Smooth muscle cell (in vitro differentiated cells): ENCODE data around the gene PPP1R26. TPM values are rescaled to one million over a fixed set of nuclear protein-coding genes. Genes with fewer than 3 reads are reported as not detected.

ENCODE experiments used
- DNase-seq: peaks from one replicate; lab custom pipeline; 2025; ENCODE audit not compliant: unreplicated experiment; lab: John Stamatoyannopoulos, UW
- H2AFZ ChIP-seq: fragments of 200-600 bp; sonication (generic); 2 replicates; pipeline ENCODE4 v1.6.0; 2016; ENCODE audit warnings: antibody characterized with exemption, low read depth, mild to moderate bottlenecking
- H3F3A ChIP-seq: fragments of 200-600 bp; sonication (generic); 2 replicates; pipeline ENCODE4 v1.6.0; 2017; ENCODE audit warnings: antibody characterized with exemption, low read depth
- H3K27ac ChIP-seq: fragments of 200-600 bp; sonication (generic); 2 replicates; pipeline ENCODE4 v1.5.1; 2016; ENCODE audit warnings: low read depth, mild to moderate bottlenecking
- H3K27me3 ChIP-seq: fragments of 200-600 bp; sonication (generic); 2 replicates; pipeline ENCODE4 v1.6.1; 2016; ENCODE audit warnings: low read depth, mild to moderate bottlenecking
- H3K36me3 ChIP-seq: fragments of 200-600 bp; sonication (generic); 2 replicates; pipeline ENCODE4 v1.5.1; 2016; ENCODE audit warnings: low read depth
- H3K4me1 ChIP-seq: fragments of 200-600 bp; sonication (generic); 2 replicates; pipeline ENCODE4 v1.5.1; 2016; ENCODE audit warnings: low read depth
- H3K4me2 ChIP-seq: fragments of 200-600 bp; sonication (generic); 2 replicates; pipeline ENCODE4 v1.6.0; 2016; ENCODE audit warnings: mild to moderate bottlenecking
- H3K4me3 ChIP-seq: fragments of 200-600 bp; sonication (generic); 2 replicates; pipeline ENCODE4 v1.5.1; 2016; ENCODE audit warnings: mild to moderate bottlenecking
- H3K79me2 ChIP-seq: fragments of 200-600 bp; sonication (generic); 2 replicates; pipeline ENCODE4 v1.6.0; 2016; ENCODE audit warnings: low read depth, mild to moderate bottlenecking
- H3K9ac ChIP-seq: fragments of 200-600 bp; sonication (generic); 2 replicates; pipeline ENCODE4 v1.6.0; 2016; ENCODE audit warnings: low read depth
- H3K9me3 ChIP-seq: fragments of 200-600 bp; sonication (generic); replicated peaks from 2 replicates; pipeline ENCODE4 v1.5.1; 2016; ENCODE audit warnings: low read depth
- H4K20me1 ChIP-seq: fragments of 200-600 bp; sonication (generic); 2 replicates; pipeline ENCODE4 v1.6.0; 2016; ENCODE audit warnings: low read depth
- WGBS: methylation state at CpG from one replicate; pipeline ENCODE4 v1.1.7; 2016; ENCODE audit warnings: low lambda C conversion rate; 5-methylcytosine and 5-hydroxymethylcytosine counted together
- polyA plus RNA-seq: library from polyadenylated mRNA; unstranded; fragments of >200 nt; fragmentation: Nextera tagmentation; extraction: Ambion mirVana; gene quantifications from 2 replicates; pipeline ENCODE4 v1.2.1, GENCODE V29; 2016
- total RNA-seq: library from RNA; depleted of rRNA; stranded (reverse); fragments of >200 nt; gene quantifications from 2 replicates; pipeline ENCODE4 v1.2.3, GENCODE V29; 2014
- TF ChIP-seq, protein P1 (sequence below): fragments of 200-600 bp; sonication (generic); IDR thresholded peaks from 2 replicates; pipeline ENCODE4 v1.5.1; 2017; ENCODE audit warnings: borderline replicate concordance, mild to moderate bottlenecking, antibody characterized with exemption; ENCODE audit not compliant: insufficient read depth, poor library complexity, severe bottlenecking

The PPP1R26 gene
- total and polyA plus RNA-seq, 2 experiments from 2014 or later, result 7.7 to 8.1 TPM

DNA sequence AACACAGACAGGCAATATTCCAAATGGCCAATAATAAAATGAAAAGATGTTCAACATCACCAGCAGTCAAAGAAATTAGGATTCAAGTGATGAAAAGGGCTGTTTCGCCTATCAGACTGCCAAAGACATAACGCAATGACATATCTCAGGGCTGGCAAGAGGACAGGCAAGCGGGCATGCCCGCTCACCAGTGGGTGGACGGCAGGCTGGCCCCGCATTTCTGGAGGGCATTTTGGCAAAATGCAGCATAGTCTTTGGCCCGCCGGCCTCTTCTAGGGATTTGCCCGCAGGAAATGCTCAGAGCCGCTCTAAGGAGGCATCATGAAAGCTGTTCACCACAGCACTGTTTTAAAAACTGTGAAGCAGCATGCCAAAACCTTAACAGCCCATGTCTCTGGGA lies 1.4 kb upstream of the PPP1R26 start:
- no peaks in the 10 kb centered on the region for H3K36me3 ChIP-seq
- no peak overlapping the region for H3K4me2 ChIP-seq
- H3K9me3 ChIP-seq, result no peaks in the 10 kb centered on the region
- H2AFZ ChIP-seq, result no peak overlapping the region
- H3K79me2 ChIP-seq, result no peaks in the 10 kb centered on the region
- peaks cover 21% of the 10 kb centered on the region for H4K20me1 ChIP-seq
- no peaks in the 10 kb centered on the region for H3F3A ChIP-seq
- no peak overlapping the region for H3K27ac ChIP-seq
- H3K4me3 ChIP-seq, result no peak overlapping the region
- DNase-seq, result no peak
- WGBS, result 91% methylated on average over 10 of the region's 10 CpGs
- no peaks in the 10 kb centered on the region for H3K27me3 ChIP-seq
- no peak overlapping the region for H3K9ac ChIP-seq
- peaks cover 10% of the 10 kb centered on the region for H3K4me1 ChIP-seq
- TF ChIP-seq, protein P1, sequence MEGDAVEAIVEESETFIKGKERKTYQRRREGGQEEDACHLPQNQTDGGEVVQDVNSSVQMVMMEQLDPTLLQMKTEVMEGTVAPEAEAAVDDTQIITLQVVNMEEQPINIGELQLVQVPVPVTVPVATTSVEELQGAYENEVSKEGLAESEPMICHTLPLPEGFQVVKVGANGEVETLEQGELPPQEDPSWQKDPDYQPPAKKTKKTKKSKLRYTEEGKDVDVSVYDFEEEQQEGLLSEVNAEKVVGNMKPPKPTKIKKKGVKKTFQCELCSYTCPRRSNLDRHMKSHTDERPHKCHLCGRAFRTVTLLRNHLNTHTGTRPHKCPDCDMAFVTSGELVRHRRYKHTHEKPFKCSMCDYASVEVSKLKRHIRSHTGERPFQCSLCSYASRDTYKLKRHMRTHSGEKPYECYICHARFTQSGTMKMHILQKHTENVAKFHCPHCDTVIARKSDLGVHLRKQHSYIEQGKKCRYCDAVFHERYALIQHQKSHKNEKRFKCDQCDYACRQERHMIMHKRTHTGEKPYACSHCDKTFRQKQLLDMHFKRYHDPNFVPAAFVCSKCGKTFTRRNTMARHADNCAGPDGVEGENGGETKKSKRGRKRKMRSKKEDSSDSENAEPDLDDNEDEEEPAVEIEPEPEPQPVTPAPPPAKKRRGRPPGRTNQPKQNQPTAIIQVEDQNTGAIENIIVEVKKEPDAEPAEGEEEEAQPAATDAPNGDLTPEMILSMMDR, result no peak

DNA sequence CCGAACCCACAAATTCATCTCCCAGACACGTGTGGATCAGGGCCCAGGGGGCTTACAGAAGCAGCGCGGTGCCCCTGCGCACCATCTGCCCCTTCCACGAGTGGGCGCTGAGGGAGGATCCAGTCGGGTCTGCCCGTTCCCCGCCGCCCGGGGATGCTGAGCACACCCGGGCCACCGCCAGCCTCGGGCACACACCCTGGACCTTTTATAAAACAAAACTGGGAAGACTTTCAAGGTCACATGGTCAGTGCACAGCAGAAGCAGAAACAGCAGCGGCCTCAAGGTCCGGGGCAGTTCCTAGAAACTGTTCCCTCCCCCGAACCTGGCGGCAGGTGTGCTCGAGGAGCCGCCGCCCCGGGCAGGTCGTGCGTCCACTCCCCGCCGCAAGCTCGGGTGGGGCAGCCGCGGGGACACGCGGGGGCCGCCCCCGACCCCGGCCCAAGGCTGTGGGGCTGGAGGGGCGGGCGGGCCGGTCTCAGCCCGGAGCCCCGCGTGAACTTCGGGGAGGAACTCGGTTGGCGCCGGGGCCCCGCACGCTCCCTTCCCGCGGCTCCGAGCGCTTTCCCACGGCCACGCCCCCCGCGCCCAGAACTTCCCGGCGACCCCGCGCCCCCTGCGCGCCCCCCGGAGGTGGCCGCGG lies 633 bp upstream of the PPP1R26 start:
- WGBS, result 15% methylated on average over 19 of the region's 64 CpGs
- TF ChIP-seq, protein P1, result peak; percentile 13
- peaks cover 10% of the 10 kb centered on the region for H3K4me1 ChIP-seq
- peak overlapping the region; percentile 57 for H3K4me3 ChIP-seq
- no peaks in the 10 kb centered on the region for H3K36me3 ChIP-seq
- no peaks in the 10 kb centered on the region for H3K9me3 ChIP-seq
- no peak overlapping the region for H2AFZ ChIP-seq
- no peak for DNase-seq
- no peaks in the 10 kb centered on the region for H3K79me2 ChIP-seq
- no peak overlapping the region for H3K9ac ChIP-seq
- no peak overlapping the region for H3K27ac ChIP-seq
- no peaks in the 10 kb centered on the region for H3F3A ChIP-seq
- H4K20me1 ChIP-seq, result peaks cover 21% of the 10 kb centered on the region
- no peaks in the 10 kb centered on the region for H3K27me3 ChIP-seq
- peak overlapping the region; percentile 94 for H3K4me2 ChIP-seq

DNA sequence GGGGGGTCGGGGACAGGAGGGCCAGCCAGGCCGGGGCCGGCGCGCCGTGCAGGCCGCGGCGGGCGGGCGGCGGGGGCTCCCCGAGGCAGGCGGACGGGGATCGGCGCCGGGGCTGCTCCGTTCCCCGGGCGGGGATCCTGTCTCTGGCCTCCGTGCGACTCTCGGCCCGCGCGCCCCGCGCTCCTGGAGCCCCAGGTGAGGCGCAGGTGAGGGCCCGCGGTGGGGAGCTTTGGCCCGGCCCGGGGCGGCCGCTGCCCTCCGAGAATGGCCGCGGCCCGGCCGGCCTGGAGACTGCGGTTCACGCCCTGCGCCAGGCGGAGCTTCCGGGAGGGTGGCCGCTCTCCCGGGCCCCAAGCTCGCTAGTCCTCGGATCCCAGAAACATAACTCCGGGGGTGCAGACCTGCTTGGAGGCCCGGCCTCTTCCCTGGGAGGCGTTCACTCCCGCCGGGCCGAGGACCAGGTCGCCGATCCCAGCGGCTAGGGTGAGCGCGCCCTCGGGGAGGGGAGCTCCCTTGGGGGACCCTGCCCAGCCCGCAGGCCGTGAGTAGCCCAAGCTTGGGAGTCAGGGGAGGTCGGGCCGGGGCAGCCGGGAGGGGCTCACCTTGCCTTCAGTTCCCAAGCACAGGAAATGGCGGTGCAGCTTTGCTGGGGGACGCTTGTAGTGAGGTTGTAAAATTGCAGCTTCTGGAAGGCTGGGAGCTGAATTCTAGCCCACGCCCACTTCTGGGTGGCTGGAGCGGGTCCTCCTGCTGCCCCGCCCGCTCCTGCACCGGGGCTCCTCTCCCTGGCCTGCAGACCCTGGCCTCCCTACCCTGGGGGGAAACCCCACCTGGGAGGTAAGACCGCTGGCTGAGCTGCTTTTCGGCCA lies 723 bp downstream of the PPP1R26 start:
- Histone ChIP-seq H3F3A (no peaks in the 10 kb centered on the region), H3K36me3 (no peaks in the 10 kb centered on the region), H3K79me2 (no peaks in the 10 kb centered on the region), H3K4me3 (peak overlapping the region; percentile 95), H3K27ac (no peak overlapping the region), H4K20me1 (peaks cover 21% of the 10 kb centered on the region), H2AFZ (peak overlapping the region; percentile 95), H3K4me1 (peaks cover 8% of the 10 kb centered on the region), H3K27me3 (no peaks in the 10 kb centered on the region), H3K4me2 (peak overlapping the region; percentile 98), H3K9ac (peak overlapping the region; percentile 48), H3K9me3 (no peaks in the 10 kb centered on the region)
- TF ChIP-seq, protein P1, result no peak
- 2% methylated on average over 41 of the region's 76 CpGs for WGBS
- no peak for DNase-seq
